ENCODE results near the gene HOMEZ.

Gene HOMEZ

GRCh38 chr14:23307687-23308644 lies 22.0 kb upstream of the HOMEZ start:
- DNase-seq (ENCODE audit: extremely low read depth in 1 of 2, low read depth in 1 of 2), result no peak

- no peak for DNase-seq (ENCODE audit: extremely low read depth in 1 of 2, low read depth in 1 of 2)
These were observed 21.2 kb upstream of the HOMEZ start for GRCh38 chr14:23307146-23307530.

GRCh38 chr14:23306412-23307145 lies 20.6 kb upstream of the HOMEZ start, which contains the start of gene BCL2L2:
Gene BCL2L2, plus strand, starts transcription at chr14:23306833. Its CDS starts 935 bp downstream, at chr14:23307768.
- DNase-seq (ENCODE audit: extremely low read depth in 1 of 2, low read depth in 1 of 2), result no peak

- peak; percentile 60 to 79 for DNase-seq (ENCODE audit: extremely low read depth in 1 of 2, low read depth in 1 of 2)
These were observed 16.6 kb upstream of the HOMEZ start, which contains the start of gene PPP1R3E for GRCh38 chr14:23302290-23303225. Gene PPP1R3E, minus strand, starts transcription at chr14:23302859. Its CDS starts 283 bp downstream, at chr14:23302576.

GRCh38 chr14:23301969-23302289 lies 16.0 kb upstream of the HOMEZ start:
- no peak for DNase-seq (ENCODE audit: extremely low read depth in 1 of 2, low read depth in 1 of 2)

- peak; percentile 85 to 96 for DNase-seq (ENCODE audit: extremely low read depth in 1 of 2, low read depth in 1 of 2)
These were observed 15.5 kb upstream of the HOMEZ start for GRCh38 chr14:23301288-23301968.

GRCh38 chr14:23300687-23301223 lies 14.8 kb upstream of the HOMEZ start:
- DNase-seq (ENCODE audit: extremely low read depth in 1 of 2, low read depth in 1 of 2), result no peak

- no peak for DNase-seq (ENCODE audit: extremely low read depth in 1 of 2, low read depth in 1 of 2)
These were observed 14.2 kb upstream of the HOMEZ start for GRCh38 chr14:23299986-23300686.

GRCh38 chr14:23299211-23299957 lies 13.5 kb upstream of the HOMEZ start:
- DNase-seq (ENCODE audit: extremely low read depth in 1 of 2, low read depth in 1 of 2), result no peak

- no peak for DNase-seq (ENCODE audit: extremely low read depth in 1 of 2, low read depth in 1 of 2)
These were observed 11.8 kb upstream of the HOMEZ start for GRCh38 chr14:23297611-23298277.

GRCh38 chr14:23297096-23297495 lies 11.2 kb upstream of the HOMEZ start:
- no peak for DNase-seq (ENCODE audit: extremely low read depth in 1 of 2, low read depth in 1 of 2)

GRCh38 chr14:23296012-23296777 lies 10.3 kb upstream of the HOMEZ start:
- no peak for DNase-seq (ENCODE audit: extremely low read depth in 1 of 2, low read depth in 1 of 2)

- peak in 1 of 2 donors; percentile 29 for DNase-seq (ENCODE audit: extremely low read depth in 1 of 2, low read depth in 1 of 2)
These were observed 9.0 kb upstream of the HOMEZ start for GRCh38 chr14:23294734-23295561.

GRCh38 chr14:23286902-23287479 lies 1.1 kb upstream of the HOMEZ start:
- no peak for DNase-seq (ENCODE audit: extremely low read depth in 1 of 2, low read depth in 1 of 2)

- no peak for DNase-seq (ENCODE audit: extremely low read depth in 1 of 2, low read depth in 1 of 2)
These were observed 357 bp downstream of the HOMEZ start for GRCh38 chr14:23285530-23286019.

All from activated CD8-positive, alpha-beta memory T cell treated with anti-CD3 and anti-CD28 coated beads for 1 hour (primary cell).